Spinal cord (tissue), 10 donors: ENCODE results near the gene FAM83C. TPM values are rescaled to one million over a fixed set of nuclear protein-coding genes. Genes with fewer than 3 reads are reported as not detected.

Experiments
- DNase-seq, 6 donors: peaks; one replicate each; pipeline versions ENCODE4 v3.0.0 to v3.0.0-alpha.2; 2013 to 2015; ENCODE audit warnings: low spot score in 6 of 6, low read depth in 4 of 6
- H3K27ac ChIP-seq: one replicate; pipeline ENCODE4 v1.5.1; 2013; ENCODE audit warnings: low read depth, low read length, control low read depth
- H3K27me3 ChIP-seq: one replicate; pipeline ENCODE4 v1.6.1; 2013; ENCODE audit warnings: low read length; ENCODE audit not compliant: control insufficient read depth, insufficient read depth
- H3K36me3 ChIP-seq: one replicate; pipeline ENCODE4 v1.6.1; 2013; ENCODE audit warnings: low read length; ENCODE audit not compliant: control insufficient read depth, insufficient read depth
- H3K4me1 ChIP-seq: one replicate; pipeline ENCODE4 v1.6.1; 2013; ENCODE audit warnings: low read length; ENCODE audit not compliant: control insufficient read depth, insufficient read depth
- H3K4me3 ChIP-seq: one replicate; pipeline ENCODE4 v1.5.1; 2013; ENCODE audit warnings: low read depth, low read length, control low read depth
- H3K9me3 ChIP-seq: one replicate; pipeline ENCODE4 v1.6.1; 2013; ENCODE audit warnings: low read length; ENCODE audit not compliant: control insufficient read depth, insufficient read depth
- WGBS: methylation state at CpG from one replicate; pipeline ENCODE4 v1.1.5; 2013; ENCODE audit warnings: missing lambda C conversion rate; ENCODE audit not compliant: insufficient coverage; 5-methylcytosine and 5-hydroxymethylcytosine counted together
- polyA plus RNA-seq, 2 donors: library from polyadenylated mRNA; unstranded; fragments of 120-200 nt; gene quantifications; one replicate each; pipeline ENCODE4 v1.2.1, GENCODE V29; 2013; ENCODE audit not compliant: insufficient read length in 2 of 2
- total RNA-seq, 2 donors: library from RNA; depleted of rRNA in 1 of 2; stranded (reverse); fragments of 120-200 nt in 1 of 2; fragments of >200 nt in 1 of 2; gene quantifications; one replicate each; pipeline versions ENCODE4 v1.2.3 to v1.2.4, GENCODE V29; 2013 to 2014
- donor health status: healthy.

FAM83C gene
- total and polyA plus RNA-seq, 4 donors = 0.05 TPM; not detected in 3

DNA sequence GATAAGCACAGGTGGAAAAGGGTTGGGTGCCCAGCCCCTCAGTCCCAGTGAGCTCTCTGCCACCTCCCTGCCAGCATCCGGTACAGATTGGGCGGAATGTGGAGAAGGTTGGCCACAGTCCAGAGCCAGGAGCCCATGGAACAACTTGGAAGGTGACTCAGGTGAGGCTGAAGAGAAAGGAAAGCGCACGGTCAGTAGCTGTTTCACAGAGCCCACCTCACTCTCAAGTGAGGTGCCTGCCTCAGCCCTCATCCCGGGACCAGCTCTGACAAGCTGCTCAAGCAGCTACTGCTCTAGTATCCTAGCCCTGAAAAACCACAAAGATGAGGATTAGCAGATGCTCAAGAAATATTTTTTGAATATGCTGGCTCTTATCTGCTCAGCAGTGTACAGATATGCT lies 13.2 kb downstream of the FAM83C start:
- Histone ChIP-seq H3K4me1 (peaks cover 43% of the 10 kb centered on the region), H3K9me3 (no peaks in the 10 kb centered on the region), H3K27me3 (no peaks in the 10 kb centered on the region), H3K4me3 (no peak overlapping the region), H3K27ac (no peak overlapping the region), H3K36me3 (peaks cover 76% of the 10 kb centered on the region)
- DNase-seq = no peak
- WGBS = 95% methylated on average over 3 of the region's 5 CpGs

DNA sequence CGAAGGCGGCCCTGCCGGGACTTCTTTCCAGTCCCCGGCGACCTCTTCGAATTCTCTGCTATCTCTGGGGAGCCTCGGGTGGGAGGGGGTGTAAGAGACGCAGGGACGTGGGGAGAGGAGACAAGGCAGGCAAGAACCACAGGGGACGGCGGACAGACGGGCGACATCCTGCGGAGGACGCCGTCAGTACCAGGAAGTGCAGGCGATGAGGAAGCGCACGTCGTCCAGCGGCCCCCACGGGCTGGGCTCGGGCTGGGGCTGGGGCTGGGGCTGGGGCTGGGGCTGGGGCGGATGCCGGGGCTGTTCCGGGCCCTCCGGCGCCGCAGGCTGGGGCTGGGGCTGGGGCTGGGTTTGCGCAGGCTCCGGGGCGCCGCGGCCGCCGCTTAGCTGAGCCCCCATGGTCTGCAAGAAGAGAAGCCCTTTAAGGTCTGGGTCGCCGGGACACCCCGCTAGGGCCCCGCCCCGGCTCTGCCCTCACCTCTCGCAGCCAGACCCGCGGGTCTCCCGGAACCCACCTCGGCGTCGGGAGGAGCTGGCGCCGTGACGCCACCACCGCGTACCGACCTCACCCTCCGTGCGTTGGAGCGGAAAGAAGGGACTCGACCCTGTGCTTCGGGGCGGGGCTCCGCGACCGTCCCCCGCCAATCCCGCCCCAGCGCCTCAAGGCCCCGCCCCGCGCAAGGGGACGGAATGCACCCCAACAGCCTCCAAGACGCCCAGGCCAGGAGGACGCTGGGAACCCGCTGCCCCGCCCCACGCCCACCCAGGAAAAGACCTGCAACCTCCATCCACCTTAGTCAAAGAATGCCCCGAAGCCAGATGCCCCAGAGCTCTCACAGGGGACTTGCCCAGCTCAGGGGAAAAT lies 14.5 kb downstream of the FAM83C start, which contains the start of gene MMP24OS:
Gene MMP24OS, minus strand, starts transcription at position 592 of the 865 bp plus-strand sequence. Its CDS starts 193 bp downstream, at position 399.
- DNase-seq = peak in 5 of 6 donors; percentile 74 to 97 (median 85)
- H3K4me3 ChIP-seq = peak within 1 kb of the TSS; percentile 61
- H3K27me3 ChIP-seq = no peaks in the 10 kb centered on the region
- H3K9me3 ChIP-seq = no peaks in the 10 kb centered on the region
- peaks cover 77% of the 10 kb centered on the region for H3K36me3 ChIP-seq
- under 1% methylated on average over 57 of the region's 76 CpGs for WGBS
- peak within 1 kb of the TSS; percentile 88 for H3K27ac ChIP-seq
- H3K4me1 ChIP-seq = peaks cover 39% of the 10 kb centered on the region

DNA sequence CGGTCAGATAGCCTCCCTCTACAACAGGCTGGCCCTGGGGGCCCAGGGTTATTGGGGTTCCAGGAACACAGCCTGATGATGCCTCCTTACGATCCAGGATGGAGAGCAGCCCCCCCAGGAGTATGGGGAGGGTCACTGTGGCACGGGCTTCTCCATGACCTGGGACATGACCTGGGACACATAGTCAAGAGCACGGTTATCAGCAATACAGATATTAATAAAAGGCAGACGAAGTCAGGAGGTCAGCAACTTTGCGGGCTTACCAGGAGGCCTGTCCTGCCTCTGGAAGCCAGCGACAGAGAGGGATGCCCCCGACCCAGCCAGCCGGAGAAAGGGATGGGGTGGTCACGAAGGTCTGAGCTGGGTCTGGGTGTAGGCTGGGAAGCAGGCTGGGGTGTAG lies 15.1 kb downstream of the FAM83C start:
- Histone ChIP-seq H3K27ac (peak overlapping the region; percentile 88), H3K4me3 (peak overlapping the region; percentile 61), H3K9me3 (no peaks in the 10 kb centered on the region), H3K27me3 (no peaks in the 10 kb centered on the region), H3K4me1 (peaks cover 39% of the 10 kb centered on the region), H3K36me3 (peaks cover 76% of the 10 kb centered on the region)
- 22% methylated on average over 10 of the region's 10 CpGs for WGBS
- no peak for DNase-seq

DNA sequence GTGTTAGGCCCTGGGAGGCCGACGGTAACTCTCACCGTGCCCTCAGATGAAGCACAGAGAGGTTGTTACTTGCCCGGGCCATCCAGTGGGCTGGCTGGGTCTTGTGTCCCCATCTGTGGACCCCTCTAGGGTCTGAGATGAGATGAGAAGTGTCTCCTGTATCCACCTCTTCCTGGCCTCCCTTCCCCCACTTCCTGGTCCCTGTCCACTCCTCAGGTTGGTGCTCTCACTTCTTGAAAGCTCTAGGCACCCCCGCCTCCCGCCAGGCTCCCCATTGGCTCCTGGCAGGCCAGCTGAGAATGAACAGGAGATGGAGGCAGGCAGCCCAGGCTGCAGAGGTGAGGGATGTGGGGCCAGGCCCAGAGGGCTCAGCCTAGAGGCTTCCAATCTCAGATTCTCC lies 15.8 kb downstream of the FAM83C start:
- H3K36me3 ChIP-seq = peaks cover 77% of the 10 kb centered on the region
- no peaks in the 10 kb centered on the region for H3K9me3 ChIP-seq
- DNase-seq = no peak
- WGBS = 89% methylated on average over 4 of the region's 6 CpGs
- H3K4me1 ChIP-seq = peaks cover 39% of the 10 kb centered on the region
- no peak overlapping the region for H3K27ac ChIP-seq
- no peak overlapping the region for H3K4me3 ChIP-seq
- no peaks in the 10 kb centered on the region for H3K27me3 ChIP-seq

DNA sequence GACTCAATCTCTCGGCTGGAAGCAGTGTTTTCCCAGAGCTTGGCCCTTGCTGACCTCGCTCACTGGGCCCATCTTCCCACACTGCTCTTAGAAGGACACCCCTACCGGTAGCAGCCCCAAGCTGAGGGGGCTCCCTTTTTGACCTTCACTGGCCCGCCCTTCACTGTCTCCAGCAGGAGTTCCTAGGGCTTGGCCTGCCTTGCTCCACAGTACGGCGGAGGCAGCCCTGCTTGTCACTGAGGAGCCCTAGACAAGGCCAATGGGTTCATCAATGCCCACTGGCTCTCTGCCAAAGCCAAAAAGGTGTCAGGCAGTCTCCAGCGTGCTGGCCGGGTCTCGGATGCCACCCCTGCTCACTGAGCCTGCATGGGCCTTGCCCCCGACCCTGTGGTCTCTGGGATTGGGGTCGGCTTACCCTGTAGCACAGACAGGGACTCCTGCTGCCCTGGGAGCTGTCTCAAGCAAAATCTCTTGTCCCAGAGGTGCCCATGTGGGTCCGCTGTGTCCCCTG lies 16.4 kb downstream of the FAM83C start:
- Histone ChIP-seq H3K27me3 (no peaks in the 10 kb centered on the region), H3K4me3 (no peak overlapping the region), H3K27ac (no peak overlapping the region), H3K36me3 (peaks cover 78% of the 10 kb centered on the region), H3K4me1 (peaks cover 39% of the 10 kb centered on the region), H3K9me3 (no peaks in the 10 kb centered on the region)
- no peak for DNase-seq
- WGBS = 85% methylated on average over 12 of the region's 12 CpGs

DNA sequence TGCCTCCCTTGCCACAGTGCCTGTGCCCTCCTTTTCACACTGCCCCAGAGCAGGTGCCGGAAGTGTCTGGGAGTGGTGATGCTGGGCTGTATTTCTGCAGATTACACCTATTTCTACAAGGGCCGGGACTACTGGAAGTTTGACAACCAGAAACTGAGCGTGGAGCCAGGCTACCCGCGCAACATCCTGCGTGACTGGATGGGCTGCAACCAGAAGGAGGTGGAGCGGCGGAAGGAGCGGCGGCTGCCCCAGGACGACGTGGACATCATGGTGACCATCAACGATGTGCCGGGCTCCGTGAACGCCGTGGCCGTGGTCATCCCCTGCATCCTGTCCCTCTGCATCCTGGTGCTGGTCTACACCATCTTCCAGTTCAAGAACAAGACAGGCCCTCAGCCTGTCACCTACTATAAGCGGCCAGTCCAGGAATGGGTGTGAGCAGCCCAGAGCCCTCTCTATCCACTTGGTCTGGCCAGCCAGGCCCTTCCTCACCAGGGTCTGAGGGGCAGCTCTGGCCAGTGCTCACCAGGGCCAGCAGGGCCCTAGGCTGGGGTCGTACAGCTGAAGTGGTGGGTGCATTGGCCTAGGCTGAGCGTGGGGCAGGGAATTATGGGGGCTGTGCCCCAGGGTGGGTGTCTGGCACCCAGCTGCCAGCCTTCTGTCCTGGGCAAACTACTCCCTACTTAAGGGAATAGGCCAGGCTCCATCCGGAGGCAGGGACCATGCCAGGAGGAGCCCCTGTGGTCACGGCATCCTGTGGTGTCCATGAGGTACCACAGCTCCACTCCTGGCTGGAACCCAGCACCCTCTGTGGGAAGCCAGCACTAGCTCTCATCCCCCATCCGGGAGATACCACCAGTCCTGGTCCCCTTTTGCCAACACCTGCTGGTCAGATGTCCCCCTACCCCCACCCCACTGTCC lies 17.8 kb downstream of the FAM83C start:
- no peaks in the 10 kb centered on the region for H3K27me3 ChIP-seq
- no peak for DNase-seq
- H3K9me3 ChIP-seq = no peaks in the 10 kb centered on the region
- no peak overlapping the region for H3K4me3 ChIP-seq
- H3K27ac ChIP-seq = no peak overlapping the region
- 87% methylated on average over 19 of the region's 24 CpGs for WGBS
- H3K4me1 ChIP-seq = peaks cover 39% of the 10 kb centered on the region
- peaks cover 78% of the 10 kb centered on the region for H3K36me3 ChIP-seq

DNA sequence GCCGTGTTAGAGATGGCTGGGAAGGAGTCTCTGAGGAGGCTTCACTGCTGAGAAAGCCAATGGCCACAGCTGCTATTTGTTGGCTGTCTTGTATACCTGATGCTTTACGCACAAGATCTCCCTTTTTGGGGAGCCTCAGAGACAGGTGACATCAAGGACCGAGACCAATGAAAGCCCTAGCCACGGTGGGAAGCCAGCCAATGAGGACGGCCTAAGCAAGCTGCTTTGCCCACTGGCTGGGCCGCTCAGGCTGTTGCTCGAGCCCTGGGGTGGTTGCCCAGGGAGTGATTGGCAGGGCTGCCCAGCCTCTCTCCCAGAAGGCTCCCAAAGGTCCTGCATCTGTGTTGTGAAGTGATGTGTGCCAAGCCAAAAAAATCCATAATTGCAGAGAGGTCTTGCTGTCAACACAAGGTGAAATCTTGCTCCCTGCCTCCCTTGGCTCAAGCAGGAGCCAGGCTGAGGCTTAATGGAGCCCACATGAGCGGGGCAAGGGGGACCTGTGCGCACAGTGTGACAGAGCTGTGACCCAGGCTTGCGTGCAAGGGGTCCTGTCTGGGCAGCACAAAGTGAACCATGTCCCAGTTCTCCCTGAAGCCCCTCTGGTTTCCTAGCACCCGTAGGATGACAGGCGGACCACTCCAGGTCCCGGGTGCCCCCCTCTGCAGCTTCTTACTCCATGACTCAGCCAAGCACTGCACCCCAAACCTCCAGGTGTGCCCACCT lies 18.6 kb downstream of the FAM83C start:
- WGBS = 66% methylated on average over 13 of the region's 13 CpGs
- Histone ChIP-seq H3K4me3 (no peak overlapping the region), H3K9me3 (no peaks in the 10 kb centered on the region), H3K36me3 (peaks cover 75% of the 10 kb centered on the region), H3K4me1 (peaks cover 35% of the 10 kb centered on the region), H3K27ac (no peak overlapping the region), H3K27me3 (no peaks in the 10 kb centered on the region)
- DNase-seq = peak in 4 of 6 donors; percentile 18 to 56 (median 40)

DNA sequence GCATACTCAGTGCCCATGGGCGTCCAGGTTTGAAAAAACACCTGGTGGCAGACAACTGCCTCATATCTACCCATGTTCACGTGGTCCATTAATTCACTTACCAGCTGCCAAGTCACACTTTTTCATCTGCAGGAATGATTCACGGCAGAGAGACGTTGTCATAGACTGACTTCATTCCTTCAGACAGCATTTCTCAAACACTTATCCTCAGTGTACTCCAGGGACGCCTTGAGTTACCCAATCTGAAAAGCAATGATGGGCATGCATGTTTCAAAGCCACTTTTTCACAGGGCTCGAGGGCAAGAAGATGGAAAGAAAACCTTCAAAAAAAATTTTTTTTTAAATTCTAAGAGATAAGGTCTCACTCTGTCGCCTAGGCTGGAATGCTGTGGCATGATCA lies 20.3 kb downstream of the FAM83C start:
- Histone ChIP-seq H3K4me3 (no peak overlapping the region), H3K36me3 (peaks cover 88% of the 10 kb centered on the region), H3K9me3 (no peaks in the 10 kb centered on the region), H3K27me3 (no peaks in the 10 kb centered on the region), H3K27ac (no peak overlapping the region), H3K4me1 (peaks cover 24% of the 10 kb centered on the region)
- DNase-seq = no peak
- 86% methylated on average over 6 of the region's 7 CpGs for WGBS
